Activated CD8-positive, alpha-beta memory T cell treated with anti-CD3 and anti-CD28 coated beads, Interleukin-2, amount 50 U/mL, for 4 hours (primary cell): ENCODE results near the gene ZNHIT3.
"Not testable (repeated sequence)": the region's sequence is repeated elsewhere in the genome, so short reads cannot be mapped to it uniquely, and the experiment has no call there.

Experiments
- DNase-seq: peaks from one replicate; pipeline ENCODE4 v3.0.0-alpha.2; 2020

The ZNHIT3 gene

DNA sequence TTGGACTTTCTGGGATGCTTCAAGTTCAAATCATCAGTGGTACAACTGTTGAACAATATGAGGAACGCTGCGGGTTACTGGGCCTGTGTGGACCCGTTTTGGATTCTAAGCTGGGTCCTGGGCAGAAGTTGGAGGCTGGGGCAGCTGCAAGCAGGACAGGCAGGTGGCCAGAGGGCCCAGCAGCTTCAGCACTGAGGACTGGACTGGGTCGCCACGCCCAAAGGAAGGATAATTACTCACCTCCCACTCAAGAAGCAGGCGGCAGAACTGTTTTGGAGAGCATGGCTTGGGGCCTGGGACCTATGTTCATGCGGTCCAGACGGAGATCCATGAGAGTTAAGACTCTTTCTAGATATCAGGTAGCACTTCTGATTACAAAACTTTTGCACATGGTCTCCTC lies 1.5 kb upstream of the ZNHIT3 start:
- no peak for DNase-seq

DNA sequence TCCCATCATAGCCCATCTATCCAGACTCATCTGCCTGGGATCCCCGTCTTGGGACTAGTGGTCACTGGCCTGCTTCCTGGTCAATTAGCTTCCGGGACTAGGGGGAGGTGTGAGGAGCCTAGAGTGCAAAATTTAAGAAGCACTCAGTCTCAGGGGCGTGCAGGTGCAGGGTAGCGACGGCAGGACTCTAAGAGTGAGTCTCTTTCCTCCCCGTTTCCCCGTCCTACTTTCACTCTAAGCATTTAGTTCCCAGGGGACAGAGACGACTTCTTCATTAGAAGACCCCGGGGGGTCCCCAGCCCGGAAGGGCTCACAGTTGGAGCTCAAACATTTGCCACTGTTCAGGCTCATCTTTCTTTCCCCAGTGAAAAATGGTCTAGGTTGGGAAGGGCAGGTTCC lies 677 bp upstream of the ZNHIT3 start:
- no peak for DNase-seq

DNA sequence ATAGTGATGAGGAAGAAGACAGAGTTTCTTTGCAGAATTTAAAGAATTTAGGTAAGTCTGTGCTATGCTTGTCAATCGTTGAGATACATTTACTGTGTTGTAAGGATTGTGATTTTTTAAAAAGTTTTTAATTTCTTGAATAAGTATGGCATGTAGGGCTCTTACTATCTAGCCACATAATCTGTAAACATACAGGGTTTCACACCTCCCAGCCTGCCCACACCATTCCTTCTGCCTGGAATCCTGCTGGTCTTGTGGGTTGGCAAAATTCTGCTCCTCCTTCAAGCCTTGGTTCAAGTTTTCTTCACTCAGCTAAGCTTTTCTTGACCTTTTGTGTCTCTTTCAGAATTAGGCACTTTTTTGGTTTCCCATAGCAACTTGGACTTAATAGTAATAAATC lies 7.5 kb downstream of the ZNHIT3 start:
- DNase-seq: no peak

DNA sequence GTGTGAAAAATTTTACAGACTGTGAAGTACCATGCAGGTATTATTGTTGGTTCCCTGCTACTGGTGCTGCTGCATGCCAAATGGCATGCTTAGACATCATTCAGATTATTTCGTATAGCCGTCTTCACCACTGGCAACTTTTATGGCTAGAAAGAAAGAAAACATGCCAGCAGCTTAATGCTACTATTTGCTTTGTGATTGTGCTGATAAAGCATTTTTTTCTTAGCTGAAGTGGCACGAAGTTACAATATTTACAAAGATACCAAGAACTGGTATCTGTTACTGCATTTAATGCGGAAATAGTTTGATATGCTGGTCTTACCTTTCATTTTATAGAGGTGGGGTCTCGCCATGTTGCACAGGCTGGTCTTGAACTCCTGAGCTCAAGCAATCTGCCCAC lies 8.2 kb downstream of the ZNHIT3 start:
- no peak for DNase-seq

DNA sequence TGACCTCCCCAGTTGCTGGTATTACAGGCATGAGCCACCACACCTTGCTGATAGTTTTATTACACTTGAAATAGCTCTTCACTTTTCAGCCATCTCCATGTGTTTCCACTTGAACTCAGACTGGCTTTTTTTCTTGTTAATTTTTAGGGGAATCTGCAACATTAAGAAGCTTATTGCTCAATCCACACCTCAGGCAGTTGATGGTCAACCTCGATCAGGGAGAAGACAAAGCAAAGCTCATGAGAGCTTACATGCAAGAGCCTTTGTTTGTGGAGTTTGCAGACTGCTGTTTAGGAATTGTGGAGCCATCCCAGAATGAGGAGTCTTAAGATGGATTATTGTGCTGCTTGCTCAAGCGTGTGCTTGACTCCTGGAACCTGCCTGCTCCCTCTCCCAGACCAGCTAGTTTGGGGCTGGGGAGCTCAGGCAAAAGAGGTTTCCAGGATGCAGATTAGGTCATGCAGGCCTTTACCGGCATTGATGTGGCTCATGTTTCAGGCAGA lies 8.6 kb downstream of the ZNHIT3 start:
- no peak for DNase-seq

DNA sequence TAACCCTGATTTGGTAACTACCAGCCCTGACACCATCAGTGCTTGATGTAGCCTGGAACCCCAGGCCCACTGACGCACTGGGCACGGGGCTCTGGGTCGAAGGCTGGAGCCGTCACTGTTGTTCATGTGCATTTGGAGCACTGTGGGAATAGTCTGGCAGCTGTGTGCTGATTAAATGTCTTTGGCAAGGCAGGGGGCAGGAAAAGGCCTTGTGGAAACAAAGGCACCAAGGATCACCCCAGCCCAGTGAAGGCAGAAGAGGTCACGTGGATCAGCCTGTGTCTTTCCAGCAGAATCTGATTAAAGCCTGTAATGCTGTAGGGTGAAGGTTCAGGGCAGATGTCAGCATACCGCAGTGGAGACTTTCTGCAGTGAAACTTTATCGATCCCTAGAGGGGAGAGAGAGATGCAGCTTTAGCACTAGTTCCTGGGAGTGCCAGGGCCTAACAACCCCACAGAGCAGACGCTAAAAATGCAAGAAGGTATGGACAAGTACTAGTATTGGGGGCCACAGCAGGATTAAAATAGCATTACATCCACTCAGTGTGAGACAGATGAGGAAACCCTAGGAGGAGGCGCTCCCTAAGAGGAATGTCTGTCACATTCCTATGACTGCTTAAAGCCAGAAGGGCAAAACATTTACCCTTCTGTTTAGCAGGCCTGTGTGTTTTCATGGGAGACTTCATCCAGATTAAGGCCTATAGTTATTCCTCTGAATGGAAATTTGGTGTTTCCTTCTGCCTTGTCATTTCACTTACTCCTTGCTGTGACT lies 9.7 kb downstream of the ZNHIT3 start:
- no peak for DNase-seq

DNA sequence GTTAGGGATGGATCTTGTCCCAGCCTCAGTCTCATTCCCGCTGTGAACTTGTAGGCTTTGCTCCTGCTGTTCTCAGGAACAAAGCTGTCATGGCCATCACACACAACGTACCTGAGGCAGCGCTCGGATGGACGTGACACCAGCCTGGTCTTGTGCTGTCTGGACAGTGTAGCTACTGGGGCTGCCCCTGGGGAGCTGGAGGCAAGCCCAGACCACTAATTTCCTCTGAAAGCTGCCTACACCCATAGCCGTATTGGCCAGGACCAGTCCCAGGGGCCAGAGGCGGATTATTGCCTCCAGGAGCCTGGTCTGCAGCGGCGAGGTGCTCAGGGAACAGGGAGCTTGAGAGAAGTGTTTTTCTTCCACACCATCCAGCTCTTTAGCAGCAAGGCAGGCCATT lies 11.7 kb downstream of the ZNHIT3 start:
- no peak for DNase-seq

DNA sequence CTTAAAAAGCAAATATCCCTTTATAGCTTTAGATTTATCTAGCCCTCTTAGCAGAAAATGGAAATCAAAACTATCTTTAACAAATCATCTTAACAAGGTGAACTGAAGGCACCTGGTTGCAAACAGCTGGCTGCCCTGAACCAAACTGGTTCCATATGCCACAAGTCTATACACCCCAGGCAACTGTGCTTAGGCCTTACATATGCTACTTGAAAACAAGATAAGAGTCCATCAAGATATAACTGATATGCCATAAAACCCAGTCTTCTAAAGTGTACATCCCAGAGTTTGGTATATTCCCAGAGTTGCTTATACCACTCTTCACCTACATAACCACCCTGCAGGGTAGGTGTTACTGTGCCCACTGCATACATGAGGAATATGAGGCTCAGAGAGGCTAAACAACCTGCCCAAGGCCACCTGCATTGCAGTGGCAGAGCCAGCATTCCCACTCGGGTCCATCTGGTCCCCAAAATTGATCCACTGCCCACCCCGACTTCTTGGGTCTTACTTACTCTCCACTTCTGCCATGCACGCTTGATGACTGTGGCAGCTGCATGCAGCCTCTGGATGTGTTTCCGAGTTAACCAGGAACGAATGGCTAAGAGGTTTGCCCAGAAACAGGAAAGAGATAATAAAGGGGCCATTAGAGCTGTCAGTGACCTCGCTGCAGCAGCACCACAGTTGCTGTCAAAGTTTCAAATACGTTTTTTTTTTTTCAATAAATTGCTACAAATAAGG lies 12.2 kb downstream of the ZNHIT3 start:
- DNase-seq: no peak

DNA sequence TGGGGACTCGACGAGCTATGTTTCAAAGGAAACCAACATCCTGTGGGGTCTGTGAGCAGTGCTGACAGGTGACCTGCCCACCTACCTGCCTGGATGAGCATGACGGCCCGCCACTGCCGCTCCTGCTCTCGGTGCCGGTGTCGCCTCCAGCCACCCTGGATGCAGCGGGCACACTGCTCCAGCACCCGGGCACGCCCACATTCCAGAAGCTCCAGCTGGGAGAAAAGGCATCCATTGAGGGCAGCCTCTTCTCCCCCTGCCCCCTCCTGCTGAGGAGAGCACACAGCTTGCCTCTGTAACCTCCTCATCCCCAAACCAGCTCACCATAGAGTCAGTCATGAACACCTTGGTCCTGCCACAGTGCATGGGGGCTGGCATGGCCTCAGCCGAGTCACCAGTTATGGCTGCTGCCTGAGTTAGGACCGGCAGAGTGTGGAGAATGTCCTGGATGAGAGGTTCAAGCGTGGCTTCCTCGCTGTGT lies 14.3 kb downstream of the ZNHIT3 start:
- no peak for DNase-seq

DNA sequence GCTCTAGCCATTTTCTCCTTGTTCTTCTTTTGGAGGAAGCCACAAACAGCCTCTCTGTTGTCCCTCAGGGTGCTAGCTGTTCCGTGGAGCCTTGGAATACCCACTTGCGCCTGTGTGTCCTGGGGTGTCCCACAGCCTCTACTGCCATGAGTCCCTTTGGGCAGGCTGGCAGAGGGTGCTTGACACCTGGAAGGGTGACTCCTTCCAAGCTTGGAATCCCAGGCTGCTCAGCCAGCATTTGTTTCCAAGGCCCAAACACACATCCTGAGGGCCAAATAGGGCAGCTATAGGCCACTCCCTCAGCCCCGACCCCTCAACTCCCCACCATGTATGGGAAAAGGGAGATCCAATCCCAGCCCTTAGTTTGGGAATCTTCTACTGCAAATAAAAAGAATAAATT lies 14.9 kb downstream of the ZNHIT3 start:
- DNase-seq: no peak

DNA sequence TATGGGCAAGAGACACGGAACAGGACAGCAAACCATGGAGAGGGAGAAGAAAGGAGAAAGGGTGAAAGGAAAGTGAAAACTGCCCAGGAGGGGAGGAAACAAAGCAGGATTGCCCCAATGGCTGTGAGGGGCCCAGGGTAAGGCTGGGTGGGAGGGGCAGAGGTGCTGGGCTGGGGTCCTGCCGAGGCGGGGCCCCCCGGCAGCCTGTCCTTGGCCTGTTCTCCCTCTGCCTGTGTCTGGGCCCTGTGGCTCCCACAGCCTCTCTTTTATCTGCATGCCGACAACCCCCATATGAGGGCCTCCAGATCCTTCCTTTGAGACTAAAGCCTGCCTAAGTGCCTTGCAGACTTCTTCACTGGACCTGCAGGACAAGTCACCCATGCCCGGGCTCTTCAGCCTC lies 15.5 kb downstream of the ZNHIT3 start:
- DNase-seq: no peak

DNA sequence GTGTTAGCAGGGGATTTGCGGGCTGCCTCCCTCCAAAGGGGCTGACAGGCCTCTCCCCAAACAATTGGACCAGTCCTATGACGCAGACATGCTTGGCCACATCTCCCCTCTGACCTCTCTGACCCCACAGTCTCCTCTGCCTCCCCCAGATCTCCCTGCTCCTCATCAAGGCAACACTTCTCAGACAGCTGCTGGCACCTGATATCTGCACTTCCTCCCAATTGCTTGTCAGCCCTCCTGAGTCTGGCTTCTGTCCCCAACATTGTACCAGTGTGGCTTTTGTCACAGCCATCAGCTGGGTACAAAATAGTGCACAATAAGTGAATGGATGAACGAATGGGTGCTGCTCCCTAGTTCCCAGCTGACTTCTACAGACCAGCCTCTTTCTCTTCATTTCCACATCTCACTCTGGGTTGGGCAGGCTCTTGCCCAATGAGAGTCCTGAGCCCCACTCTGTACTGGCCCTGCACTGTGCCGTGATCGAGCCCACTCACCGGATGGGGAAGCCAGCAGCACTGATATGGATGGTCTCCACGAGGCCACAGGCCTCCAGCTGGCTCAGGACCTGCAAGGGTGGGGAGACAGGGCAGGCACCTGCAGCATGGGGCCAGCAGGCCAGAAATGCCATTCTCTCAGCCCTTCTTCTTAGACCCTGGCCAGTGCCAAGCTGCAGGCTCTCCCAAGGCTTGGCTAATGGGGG lies 17.1 kb downstream of the ZNHIT3 start:
- no peak for DNase-seq

DNA sequence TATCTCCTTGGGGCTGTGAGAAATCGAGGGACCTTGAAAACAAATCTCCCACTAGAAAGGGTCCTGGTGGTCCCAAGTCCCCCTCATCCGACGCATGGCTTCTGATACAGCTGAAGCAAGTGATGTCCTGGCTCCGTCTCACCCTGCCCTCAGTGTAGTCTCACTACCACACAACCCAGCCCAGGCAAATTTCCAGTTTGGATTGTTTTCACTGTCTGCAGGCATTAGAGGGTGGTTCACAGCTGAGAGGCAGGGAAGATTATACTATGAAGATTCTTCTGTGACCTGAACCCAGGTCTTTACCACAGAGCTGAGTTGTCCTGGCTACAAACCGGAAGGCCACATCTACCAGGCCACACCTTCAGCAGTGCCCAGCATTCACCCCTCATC lies 17.7 kb downstream of the ZNHIT3 start:
- no peak for DNase-seq

DNA sequence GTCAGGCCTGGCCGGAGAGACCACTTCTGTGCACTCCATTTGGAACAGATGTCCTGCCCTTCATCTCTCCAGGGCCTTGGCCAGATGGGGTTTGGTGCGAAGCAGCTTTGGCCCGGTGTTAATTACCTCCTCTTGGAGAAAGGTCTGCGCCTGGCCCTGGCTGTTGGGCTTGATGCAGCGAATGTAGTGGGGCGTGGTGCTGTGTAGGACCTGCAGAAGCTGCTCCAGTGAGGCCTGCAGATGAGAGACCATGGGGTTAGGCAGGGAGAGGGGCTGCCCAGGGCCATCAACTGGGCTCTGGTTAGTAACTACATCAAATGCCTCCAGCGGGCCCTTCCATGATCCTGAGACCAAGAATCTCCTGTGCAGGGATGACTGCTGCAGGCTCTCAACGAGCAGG lies 18.7 kb downstream of the ZNHIT3 start:
- DNase-seq: no peak

DNA sequence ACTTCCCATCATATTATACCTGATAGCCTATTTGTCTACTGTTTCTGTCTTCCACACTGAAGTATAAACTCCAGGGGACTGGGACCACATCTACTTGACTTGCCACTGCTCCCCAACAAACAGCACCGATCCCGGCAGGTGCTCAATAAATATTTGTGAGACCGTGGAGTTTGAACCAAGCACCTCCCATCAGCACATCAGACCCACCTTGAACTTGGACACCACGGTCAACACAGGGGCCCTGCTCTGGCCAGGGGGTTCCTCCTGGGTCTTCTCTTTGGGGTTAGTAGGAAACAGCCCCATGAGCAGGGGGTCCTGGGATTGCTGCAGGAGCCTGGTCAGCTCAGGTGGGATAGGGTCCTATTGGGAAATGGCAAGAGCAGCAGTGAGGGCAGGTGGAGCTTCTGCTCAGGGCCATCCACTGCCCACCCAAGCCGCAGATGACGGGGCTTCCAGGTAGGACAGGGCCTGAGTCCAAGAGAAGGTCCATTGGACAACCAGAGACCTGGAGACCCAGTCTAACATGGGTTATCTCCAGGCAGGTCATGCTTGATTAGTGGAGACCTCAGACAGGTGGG lies 19.9 kb downstream of the ZNHIT3 start:
- DNase-seq: no peak

DNA sequence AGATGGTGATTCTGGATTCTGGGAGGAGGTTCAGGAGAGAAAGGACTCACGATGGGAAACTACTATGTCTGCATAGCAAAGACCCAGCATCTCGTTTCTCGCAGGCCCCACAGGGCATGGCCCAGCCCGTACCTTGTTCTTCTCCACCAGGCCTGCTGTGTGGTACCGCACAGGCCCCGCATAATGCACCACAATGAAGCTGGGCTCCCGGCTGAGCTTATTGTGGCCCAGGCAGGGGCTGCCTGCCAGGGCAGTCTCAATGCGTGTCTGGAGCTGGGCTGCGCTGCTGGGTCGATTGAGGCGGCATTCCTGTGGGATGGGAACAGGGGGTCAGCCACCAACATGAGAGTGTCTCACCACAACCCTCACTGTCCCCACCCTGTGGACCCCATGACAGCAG lies 20.4 kb downstream of the ZNHIT3 start:
- no peak for DNase-seq

DNA sequence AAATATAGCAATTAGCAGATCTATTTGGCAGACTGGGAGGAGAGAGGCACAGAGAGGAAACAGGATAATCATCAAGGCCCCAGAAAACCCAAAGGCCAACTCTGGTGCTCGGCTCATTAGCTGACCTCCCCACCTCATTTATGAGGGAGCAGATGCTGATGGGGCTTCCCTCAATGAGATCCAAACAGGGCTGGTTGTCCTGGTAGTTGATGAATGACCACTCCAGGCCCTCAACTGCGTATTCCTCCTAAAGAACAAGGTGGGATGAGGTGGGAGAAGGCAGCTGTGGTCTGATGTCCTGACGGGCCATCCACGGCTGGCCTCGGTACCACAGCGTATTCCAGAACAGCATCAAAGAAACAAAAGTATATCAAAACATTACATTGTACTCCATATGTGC lies 20.8 kb downstream of the ZNHIT3 start:
- no peak for DNase-seq

DNA sequence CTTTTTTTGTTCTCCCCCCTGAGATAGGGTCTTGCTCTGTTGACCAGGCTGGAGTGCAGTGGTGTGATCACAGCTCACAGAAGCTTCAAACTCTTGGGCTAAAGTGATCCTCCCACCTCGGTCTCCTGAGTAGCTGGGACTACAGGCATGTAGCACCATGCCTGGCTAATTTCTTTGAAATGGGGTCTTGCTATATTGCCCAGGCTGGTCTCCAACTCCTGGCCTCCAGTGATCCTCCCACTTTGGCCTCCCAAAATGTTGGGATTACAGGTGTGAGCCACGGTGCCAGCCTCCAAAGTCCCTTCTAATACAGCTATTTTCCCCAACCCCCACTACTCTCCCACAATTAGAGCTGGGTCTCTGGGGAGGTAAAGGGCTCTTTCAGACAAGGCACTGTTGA lies 22.0 kb downstream of the ZNHIT3 start:
- not testable (repeated sequence) for DNase-seq

DNA sequence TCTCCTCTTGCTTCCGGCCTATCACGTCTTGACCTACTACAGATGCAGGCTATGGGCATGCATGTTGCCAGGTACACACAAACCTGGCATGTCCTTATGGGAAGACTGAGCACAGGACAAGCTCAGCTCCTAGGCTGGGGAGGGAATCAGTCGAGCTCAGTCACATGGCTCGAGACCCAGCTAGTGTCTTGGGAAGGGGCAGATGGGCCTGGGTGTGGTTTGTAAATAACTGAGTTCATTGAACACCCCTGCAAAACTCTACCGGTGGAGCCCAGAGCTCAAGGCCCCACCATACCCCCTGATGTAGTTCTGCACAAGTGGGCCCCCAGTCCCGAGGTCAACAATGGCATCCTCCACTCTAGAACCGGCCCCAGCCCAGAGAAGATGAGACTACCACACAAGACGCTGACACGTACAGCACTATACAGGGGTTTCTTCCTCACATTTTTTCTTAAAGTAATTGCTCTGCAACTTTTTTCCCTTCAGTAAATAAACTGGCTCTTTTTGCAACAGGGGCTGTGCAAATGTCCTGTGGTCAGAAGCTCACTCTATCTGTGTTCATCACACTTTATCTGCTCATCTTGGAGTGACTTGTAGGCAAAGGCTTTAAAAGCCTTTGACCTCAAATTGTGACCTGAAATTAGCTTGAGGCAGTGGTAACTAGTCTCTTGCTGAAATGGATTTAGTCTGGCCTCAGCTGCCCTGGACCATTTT lies 22.9 kb downstream of the ZNHIT3 start:
- DNase-seq: no peak

DNA sequence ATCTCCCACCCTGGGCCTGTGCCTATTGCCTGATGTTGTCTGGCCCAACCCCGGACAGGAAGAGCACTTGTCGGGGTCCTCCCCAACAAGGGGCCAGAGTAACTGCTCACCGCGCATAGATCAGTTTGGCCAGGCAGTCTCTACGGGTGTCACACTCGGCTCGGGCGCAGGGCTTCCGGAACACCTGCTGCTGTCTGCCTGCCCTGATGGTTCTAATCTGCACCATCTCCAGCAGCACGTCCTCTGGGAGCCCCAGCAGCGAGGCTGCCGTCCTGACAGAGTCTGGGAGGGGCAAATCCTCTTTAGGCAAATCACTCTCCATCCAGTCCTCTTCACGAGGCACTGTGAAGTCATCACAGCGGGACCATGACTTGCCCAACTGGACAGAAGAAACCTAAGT lies 24.2 kb downstream of the ZNHIT3 start:
- DNase-seq: no peak

DNA sequence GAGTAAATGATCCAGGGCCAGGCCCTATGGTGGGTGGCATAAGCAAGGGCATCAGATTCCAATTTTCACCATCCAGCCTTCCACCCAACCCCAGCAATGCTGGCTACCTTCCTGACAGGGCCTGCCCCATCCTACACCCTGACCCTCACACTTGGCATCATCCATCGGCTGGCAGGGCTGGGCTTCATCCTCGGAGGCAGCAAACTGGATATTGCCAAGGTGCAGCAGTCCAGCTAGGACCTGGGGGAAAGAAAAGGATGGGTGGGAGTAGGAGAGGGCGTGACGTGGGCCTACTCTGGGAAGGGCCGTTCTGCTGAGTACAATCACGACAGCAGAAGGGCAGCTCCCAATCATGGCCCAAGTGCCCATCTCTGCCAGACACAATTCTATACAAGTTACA lies 24.7 kb downstream of the ZNHIT3 start:
- DNase-seq: no peak

DNA sequence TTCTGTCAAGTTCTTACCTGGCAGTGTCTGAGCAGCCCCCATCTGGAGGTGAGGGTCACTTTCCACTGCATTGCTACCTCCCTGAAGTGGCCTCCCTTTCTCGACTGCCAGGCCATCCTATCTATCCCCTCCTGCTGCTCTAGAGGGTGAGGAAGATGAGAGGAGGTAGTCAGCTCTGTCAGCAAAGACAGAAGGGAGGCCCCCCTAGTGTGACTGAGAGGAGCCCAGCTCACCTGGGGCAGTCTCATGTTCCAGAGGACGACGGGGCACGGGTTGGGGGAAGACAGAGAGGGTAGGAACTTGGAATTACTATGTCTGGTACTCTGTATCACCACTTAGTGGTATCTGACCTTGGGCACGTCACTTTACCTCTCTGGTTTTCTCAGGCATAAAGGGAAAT lies 26.2 kb downstream of the ZNHIT3 start:
- no peak for DNase-seq

DNA sequence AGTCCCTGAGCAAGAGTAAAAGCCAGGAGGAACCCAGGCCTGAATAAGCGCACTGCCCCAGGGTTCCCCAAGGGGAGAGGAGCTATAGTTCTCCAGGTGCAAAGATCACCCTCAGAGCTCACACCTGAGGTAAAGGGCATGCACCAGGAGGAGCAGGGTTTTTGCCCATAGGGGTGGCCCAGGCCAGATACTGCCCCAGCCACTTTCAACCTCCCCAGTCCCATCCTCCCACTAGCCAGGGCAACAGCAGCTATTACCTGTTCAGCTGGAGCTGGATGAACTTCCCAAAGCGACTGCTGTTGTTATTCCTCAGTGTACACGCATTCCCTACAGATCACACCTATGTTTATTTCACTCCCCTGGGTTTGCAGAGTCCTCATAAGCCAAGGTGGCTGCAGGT lies 28.4 kb downstream of the ZNHIT3 start:
- DNase-seq: no peak
